ENCODE data around the gene EPHA10.

DNA sequence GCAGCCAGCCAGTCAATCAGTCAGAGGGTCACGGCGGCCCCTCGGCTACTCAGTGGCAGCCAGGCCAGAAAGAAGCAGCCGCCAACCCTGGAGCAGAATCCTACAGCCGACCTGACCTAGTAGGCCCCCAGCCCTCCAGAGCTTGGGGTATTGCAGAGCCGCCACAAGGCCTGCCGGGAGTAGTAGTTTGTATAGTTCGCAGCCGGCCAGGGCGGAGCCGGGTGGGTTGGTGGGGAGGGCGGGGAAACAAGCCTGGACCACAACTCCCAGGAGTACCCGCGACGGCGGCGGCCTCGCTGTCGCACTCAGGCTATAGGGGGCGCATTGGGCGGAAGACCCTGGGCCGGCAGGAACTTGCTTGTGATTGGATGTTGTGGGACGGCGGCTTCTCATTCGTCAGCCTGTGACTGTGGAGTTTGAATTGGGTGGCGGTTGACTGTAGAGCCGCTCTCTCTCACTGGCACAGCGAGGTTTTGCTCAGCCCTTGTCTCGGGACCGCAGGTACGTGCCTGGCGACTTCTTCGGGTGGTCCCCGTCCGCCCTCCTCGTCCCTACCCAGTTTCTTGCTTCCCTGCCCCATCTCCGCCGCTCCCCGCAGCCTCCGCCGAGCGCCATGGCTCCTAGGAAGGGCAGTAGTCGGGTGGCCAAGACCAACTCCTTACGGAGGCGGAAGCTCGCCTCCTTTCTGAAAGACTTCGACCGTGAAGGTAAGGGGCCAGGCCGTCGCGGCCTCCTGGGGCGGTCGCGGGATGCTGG is 72.7 kb downstream of the EPHA10 start, which contains the start of gene CDCA8:
- TF ChIP-seq EZH2 (IDR thresholded peaks at IDR 0.05; ENCODE audit: insufficient read depth, poor library complexity, severe bottlenecking): no peak
- no peak for TF ChIP-seq EZH2phosphoT487 (IDR thresholded peaks at IDR 0.05; ENCODE audit: insufficient read depth, low read depth)
